Duodenal mucosa (tissue), 2 donors: ENCODE data around the gene SEH1L.
"Not testable (repeated sequence)": the region's sequence is repeated elsewhere in the genome, so short reads cannot be mapped to it uniquely, and the experiment has no call there.

ENCODE experiments used
- H3K27ac ChIP-seq: one replicate; pipeline ENCODE4 v1.7.0; 2013; ENCODE audit warnings: low read depth, low read length
- H3K27me3 ChIP-seq, 2 donors: one replicate each; pipeline ENCODE4 v1.7.0; 2013; ENCODE audit warnings: low read length in 2 of 2, control low read depth in 1 of 2; ENCODE audit not compliant: insufficient read depth in 2 of 2, control insufficient read depth in 1 of 2
- H3K36me3 ChIP-seq, 2 donors: one replicate each; pipeline ENCODE4 v1.7.0; 2013; ENCODE audit warnings: low read length in 2 of 2, control low read depth in 1 of 2; ENCODE audit not compliant: insufficient read depth in 2 of 2, control insufficient read depth in 1 of 2
- H3K4me1 ChIP-seq, 2 donors: one replicate each; pipeline ENCODE4 v1.7.0; 2013; ENCODE audit warnings: low read length in 2 of 2, control low read depth in 1 of 2; ENCODE audit not compliant: insufficient read depth in 2 of 2, control insufficient read depth in 1 of 2
- H3K4me3 ChIP-seq, 2 donors: one replicate each; pipeline ENCODE4 v1.7.0; 2013; ENCODE audit warnings: low read length in 2 of 2, low read depth in 1 of 2
- H3K9ac ChIP-seq, 2 donors: one replicate each; pipeline ENCODE4 v1.7.0; 2013; ENCODE audit warnings: low read length in 2 of 2, low read depth in 1 of 2
- H3K9me3 ChIP-seq, 2 donors: one replicate each; pipeline ENCODE4 v1.7.0; 2013; ENCODE audit warnings: low read length in 2 of 2, control low read depth in 1 of 2; ENCODE audit not compliant: control insufficient read depth in 1 of 2

SEH1L gene, protein sequence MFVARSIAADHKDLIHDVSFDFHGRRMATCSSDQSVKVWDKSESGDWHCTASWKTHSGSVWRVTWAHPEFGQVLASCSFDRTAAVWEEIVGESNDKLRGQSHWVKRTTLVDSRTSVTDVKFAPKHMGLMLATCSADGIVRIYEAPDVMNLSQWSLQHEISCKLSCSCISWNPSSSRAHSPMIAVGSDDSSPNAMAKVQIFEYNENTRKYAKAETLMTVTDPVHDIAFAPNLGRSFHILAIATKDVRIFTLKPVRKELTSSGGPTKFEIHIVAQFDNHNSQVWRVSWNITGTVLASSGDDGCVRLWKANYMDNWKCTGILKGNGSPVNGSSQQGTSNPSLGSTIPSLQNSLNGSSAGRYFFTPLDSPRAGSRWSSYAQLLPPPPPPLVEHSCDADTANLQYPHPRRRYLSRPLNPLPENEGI

DNA sequence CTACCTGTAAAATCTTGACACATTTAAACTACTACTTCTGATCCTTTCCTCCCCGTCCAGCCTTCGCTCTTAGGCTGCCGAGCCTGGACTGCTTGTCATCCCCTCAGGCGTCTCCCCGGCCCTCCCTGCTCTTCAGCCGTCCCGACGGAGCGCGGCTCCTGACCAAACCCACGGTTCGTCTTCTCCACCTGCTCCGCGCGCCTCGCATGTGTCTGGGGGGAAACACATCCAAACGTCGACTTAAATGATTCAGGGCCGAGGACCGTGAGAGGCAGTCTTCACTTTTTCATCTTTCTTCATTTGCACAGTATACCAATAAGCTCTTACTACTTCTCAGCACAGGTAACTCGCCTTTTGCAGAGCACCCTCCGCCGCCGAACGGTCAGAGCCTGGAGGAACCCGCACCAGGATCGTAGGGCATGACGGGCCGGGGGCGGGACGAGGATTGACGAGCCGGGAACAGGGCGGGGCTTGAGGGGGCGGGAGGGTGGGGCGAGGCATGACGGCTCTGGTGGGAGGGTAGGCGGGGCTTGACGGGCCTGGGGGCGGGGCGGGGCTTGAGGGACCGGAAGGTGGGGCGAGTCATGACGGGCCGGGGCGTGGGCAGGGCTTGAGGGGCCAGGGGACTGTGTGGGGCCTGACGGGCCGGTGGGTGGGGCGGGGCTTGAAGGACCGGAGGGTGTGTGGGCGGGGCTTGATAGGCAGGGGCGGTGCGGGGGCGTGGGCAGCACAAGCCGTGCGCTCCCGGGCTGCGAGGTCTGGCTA is at the start of gene SEH1L:
TSS of gene SEH1L (plus strand) at position 727 of the 765 bp plus-strand sequence. CDS start 111 bp downstream, outside the sequence.
- Histone ChIP-seq H3K9me3 (no peaks in the 10 kb centered on the region), H3K4me3 (peak within 1 kb of the TSS; percentile 86 to 99), H3K4me1 (peaks cover 5 to 11% of the 10 kb centered on the region in 2 donors), H3K9ac (peak within 1 kb of the TSS; percentile 98 to 99), H3K27me3 (no peaks in the 10 kb centered on the region), H3K27ac (peak within 1 kb of the TSS; percentile 99), H3K36me3 (no peaks in the 10 kb centered on the region)

DNA sequence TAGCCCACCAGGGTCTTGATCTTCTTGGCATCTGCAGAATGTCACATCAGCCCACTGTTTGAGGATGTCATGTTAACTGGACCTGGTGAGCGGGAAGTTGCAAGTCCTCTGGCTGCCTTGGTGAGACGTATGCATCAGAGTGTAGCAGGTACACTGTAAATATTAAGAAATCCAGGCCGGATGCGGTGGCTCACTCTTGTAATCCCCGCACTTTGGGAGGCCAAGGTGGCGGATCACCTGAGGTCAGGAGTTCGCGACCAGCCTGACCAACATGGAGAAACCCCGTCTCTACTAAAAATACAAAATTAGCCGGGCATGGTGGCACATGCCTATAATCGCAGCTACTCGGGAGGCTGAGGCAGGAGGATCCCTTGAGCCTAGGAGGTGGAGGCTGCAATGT is 46.6 kb upstream of the SEH1L start:
- not testable (repeated sequence) for H3K27ac ChIP-seq, H3K4me3 ChIP-seq, H3K36me3 ChIP-seq, H3K4me1 ChIP-seq, H3K27me3 ChIP-seq, H3K9ac ChIP-seq, H3K9me3 ChIP-seq

DNA sequence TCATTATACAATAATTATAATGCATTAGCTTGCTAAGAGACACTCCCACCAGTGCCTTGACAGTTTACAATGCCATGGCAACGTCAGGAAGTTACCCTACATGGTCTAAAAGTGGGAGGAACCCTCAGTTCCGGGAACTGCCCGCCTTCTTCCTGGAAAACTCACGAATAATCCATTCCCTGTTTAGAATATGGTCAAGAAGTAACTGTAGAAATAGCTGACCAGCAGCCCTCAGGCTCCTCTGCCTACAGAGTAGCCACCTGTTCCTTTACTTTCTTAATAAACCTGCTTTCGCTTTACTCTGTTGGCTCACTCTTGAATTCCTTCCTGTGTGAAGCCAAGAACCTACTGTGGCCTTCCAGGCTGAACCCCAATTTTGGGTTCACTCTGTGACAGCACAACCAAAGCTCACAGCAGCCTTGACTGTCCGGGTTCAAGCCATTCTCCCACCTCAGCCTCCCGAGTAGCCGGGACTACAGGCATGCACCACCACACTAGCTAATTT is 43.7 kb upstream of the SEH1L start:
- no peak overlapping the region for H3K9ac ChIP-seq
- H3K36me3 ChIP-seq: no peaks in the 10 kb centered on the region
- H3K27ac ChIP-seq: no peak overlapping the region
- H3K4me1 ChIP-seq: peaks cover 4% of the 10 kb centered on the region in 2 donors
- H3K4me3 ChIP-seq: no peak overlapping the region
- H3K27me3 ChIP-seq: no peaks in the 10 kb centered on the region
- H3K9me3 ChIP-seq: no peaks in the 10 kb centered on the region

DNA sequence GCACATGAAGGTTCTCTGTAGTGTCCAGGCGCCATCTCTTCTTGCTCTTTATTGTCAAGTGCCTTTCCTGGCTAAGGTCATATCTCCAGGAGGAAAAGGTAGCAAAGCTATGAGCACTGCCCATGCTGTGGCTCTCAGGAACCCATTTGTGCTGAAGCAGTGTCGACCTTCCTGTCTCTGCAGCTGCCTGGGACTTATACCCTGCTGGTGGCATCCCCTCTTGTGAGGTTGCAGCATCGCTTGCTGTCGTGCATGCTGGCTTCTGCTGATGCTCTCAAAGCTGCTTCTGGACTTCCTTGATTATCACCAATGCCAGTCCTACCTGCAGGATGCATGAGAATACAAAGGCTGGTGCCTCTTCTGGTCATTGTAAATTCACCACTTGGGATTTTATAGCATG is 41.7 kb upstream of the SEH1L start:
- Histone ChIP-seq H3K9me3 (no peaks in the 10 kb centered on the region), H3K27me3 (peaks cover 1 to 6% of the 10 kb centered on the region in 2 donors), H3K9ac (no peak overlapping the region), H3K36me3 (no peaks in the 10 kb centered on the region), H3K4me1 (peaks cover 4 to 5% of the 10 kb centered on the region in 2 donors), H3K4me3 (no peak overlapping the region), H3K27ac (no peak overlapping the region)

DNA sequence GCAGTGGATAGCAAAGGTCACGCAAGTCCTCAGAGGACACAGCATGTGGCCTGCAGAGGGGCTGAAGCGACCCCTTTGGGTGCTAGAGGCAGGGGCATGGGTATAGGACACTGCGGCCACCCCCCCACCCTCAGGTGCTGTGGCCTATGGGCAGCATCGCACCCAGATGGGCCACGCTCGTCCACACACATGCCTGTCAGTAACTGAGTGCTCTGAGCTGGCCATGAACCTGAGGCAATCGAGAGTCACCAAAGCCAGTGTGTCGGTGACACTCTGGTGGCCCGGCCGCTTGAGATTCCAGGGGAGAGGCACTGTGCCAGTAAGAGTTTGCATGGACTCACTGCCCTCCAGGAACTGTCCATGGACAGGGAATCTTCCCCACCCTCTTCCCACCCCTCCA is 41.0 kb upstream of the SEH1L start:
- Histone ChIP-seq H3K9me3 (no peaks in the 10 kb centered on the region), H3K4me3 (no peak overlapping the region), H3K36me3 (no peaks in the 10 kb centered on the region), H3K9ac (no peak overlapping the region), H3K4me1 (peaks cover 4 to 7% of the 10 kb centered on the region in 2 donors), H3K27ac (no peak overlapping the region), H3K27me3 (peaks cover 4 to 6% of the 10 kb centered on the region in 2 donors)

DNA sequence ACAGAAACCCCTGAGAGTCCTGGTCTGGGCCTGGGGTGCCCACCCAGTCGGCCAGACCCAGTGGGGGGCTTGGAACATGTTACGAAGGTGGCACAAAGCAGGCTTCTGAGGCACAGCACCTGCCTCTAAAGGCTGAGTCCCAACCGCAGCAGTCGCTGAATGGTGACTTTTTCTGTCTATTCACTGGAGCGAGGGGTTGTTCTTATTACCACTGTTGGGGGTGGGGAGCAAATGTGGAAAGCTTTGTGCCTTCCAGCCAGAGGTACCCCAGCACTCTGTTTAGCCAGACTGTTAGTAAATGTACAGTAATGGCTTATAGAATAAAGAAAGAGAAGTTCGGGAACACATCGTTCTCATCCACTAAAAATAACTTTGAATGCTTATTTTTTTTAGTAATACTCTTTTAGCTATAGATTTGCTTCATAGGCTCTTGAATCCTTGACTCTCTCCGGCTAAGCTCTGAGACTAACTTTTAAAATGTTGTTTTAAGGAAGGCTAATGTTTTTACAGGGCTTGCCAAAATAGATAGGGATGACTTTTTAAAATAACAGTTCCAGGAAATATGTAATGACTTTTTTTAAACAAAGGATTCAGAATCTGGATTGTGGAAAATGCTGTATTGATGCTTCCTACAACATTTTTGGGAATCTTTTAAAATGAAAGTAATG is 40.4 kb upstream of the SEH1L start:
- Histone ChIP-seq H3K27ac (no peak overlapping the region), H3K36me3 (no peaks in the 10 kb centered on the region), H3K9me3 (no peaks in the 10 kb centered on the region), H3K4me3 (no peak overlapping the region), H3K27me3 (peaks cover 4 to 6% of the 10 kb centered on the region in 2 donors), H3K4me1 (peaks cover 4 to 7% of the 10 kb centered on the region in 2 donors), H3K9ac (no peak overlapping the region)

DNA sequence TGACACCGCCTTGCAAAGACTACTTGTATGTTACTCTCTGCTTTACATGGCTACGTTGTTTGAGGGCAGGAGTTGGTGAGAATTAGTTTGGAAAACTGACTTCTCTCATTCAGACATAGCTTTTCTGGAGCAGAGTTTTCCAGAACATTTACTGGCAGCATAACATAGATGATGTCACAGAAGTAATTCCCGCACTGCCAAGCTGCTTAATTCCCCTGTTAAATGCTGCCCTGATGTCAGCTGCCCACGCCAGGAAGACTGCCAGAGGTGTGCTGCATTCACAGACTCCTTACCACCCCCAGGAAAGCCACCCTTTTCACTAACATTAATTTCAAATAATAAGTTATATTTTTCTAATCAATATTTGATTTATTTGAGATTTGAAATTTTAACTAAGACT is 39.1 kb upstream of the SEH1L start:
- Histone ChIP-seq H3K36me3 (no peaks in the 10 kb centered on the region), H3K4me3 (no peak overlapping the region)

DNA sequence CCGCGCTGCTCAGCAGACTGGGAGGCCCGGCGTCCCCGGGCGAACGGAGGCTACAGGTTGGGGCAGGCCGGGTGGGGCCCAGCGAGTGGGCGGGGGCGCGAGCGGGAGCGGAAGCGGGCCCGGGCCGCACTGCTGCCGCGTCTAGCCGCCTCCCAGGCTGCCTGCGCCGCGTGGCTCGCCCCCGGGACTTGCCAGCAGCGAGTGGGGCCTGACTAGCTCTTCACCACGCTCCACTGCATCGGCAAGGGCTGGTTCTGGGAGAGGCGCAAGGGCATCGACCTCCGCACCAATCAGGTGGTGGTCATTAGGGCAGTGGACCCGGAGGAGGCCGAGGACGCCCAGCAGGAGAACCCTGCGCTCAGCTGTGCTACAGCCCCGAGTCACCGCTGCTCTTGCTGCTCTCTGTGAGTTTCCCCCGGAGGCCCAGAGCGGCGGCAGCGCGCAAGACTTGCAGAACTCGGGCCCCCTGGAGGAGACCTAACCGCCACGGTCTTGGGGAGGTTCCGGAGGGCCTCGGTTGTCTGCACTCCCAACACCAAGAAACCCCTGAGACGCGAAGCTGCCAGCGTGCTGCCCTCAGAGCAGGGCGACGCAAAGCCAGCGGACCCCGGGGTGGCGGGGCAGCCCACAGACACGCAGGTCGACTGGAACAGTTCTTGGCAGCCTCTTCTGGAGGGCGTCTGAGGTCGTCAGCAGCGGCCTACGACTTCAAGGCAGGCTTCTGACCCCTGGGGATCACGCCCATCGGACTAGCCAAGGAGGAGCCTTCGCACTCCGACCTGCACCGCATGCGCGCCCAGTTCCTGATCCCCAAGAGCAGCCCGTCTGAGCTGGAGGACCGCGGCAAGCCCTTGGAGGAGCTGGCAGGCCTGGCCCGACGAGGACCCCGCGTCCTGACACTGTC is 36.5 kb upstream of the SEH1L start:
- Histone ChIP-seq H3K36me3 (no peaks in the 10 kb centered on the region), H3K27me3 (peaks cover 4 to 6% of the 10 kb centered on the region in 2 donors), H3K4me1 (peaks cover 0 to 3% of the 10 kb centered on the region in 2 donors), H3K9ac (peak overlapping the region in 1 of 2 donors; percentile 51), H3K27ac (no peak overlapping the region), H3K4me3 (peak overlapping the region; percentile 69 to 70), H3K9me3 (no peaks in the 10 kb centered on the region)

More for the DNA sequence above, 39.1 kb upstream of the SEH1L start:
- Histone ChIP-seq H3K9ac (no peak overlapping the region), H3K27me3 (peaks cover 4 to 6% of the 10 kb centered on the region in 2 donors), H3K4me1 (peaks cover 4 to 6% of the 10 kb centered on the region in 2 donors), H3K9me3 (no peaks in the 10 kb centered on the region), H3K27ac (no peak overlapping the region)

DNA sequence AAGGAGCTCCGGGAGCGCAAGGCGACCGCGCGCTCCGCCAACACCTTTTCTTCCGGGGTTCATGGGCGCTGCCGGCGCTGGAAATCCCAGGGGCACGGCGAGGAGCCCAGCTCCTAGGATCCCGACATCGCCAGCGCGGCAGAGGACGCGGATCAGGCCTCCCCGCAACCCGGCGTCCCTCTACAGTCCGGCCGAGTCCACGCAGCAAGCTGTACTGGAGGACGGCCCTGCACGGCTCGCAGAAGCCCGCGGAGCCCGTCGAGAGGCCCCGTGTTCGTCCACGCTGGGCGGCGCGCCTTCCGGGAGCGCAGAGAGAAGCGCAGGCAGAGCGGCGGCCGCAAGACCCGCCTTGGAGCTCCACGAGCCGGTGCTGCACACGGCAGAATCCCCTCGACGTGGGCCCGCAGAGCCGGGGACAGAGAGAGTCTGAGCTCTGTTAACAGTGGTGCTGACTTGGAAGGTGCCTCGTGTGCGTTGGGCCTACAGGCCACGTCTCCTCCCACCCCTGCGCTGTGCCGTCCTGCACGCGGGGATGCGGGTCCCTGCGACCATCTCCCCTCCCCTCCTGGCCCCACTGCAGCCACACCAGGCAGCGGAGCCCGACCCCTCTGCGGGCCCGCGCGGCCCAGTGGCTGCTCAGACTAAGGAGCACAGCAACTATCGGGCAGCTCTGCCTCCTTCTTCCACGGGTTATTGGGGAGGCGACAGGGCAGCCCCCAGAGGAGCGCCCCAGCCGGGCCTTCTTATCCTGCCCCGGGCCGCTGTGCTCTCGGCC is 35.7 kb upstream of the SEH1L start:
- H3K9me3 ChIP-seq: no peaks in the 10 kb centered on the region
- peak overlapping the region; percentile 69 to 70 for H3K4me3 ChIP-seq
- H3K27ac ChIP-seq: no peak overlapping the region
- peaks cover 4 to 6% of the 10 kb centered on the region in 2 donors for H3K27me3 ChIP-seq
- peaks cover 0 to 3% of the 10 kb centered on the region in 2 donors for H3K4me1 ChIP-seq
- no peak overlapping the region for H3K9ac ChIP-seq
- no peaks in the 10 kb centered on the region for H3K36me3 ChIP-seq
